GM12892 (cell line): Measurements from ENCODE around the gene MYO5B.

Experiments
- POLR2A ChIP-seq: IDR thresholded peaks from 2 replicates; pipeline ENCODE4 v1.6.1; 2011; ENCODE audit warnings: low read depth, low read length, control low read depth
- POLR2AphosphoS5 ChIP-seq: IDR thresholded peaks from 2 replicates; pipeline ENCODE4 v1.6.1; 2011; ENCODE audit warnings: low read depth, low read length, control low read depth
- TAF1 ChIP-seq: IDR thresholded peaks from 2 replicates; pipeline ENCODE4 v1.6.1; 2011; ENCODE audit warnings: low read depth, mild to moderate bottlenecking, control low read depth, low read length, borderline replicate concordance

DNA sequence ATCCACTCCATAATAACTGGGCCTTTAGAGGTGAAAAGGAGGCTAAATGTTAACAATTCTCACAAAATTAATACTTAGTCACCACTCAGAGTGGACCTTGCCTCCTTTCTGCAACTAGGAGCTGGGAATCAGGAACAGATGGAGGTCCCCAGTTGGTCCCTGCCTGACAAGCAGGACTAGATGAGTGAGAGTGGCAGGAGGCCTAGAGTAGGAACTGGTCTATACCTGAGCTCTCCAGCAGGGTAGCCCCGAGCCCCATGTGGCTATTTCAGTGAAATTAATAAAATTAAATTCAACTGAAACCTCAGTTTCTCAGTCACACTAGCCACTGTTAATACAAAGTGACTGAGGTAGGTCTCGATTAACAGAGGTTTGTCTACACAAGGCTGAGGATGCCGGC lies 150.5 kb downstream of the MYO5B start:
- no peak for TF ChIP-seq POLR2A
- no peak for TF ChIP-seq POLR2AphosphoS5
- TF ChIP-seq TAF1 = no peak
